Heart left ventricle (tissue), 13 donors: ENCODE measurements around the gene PDZD8.

Source experiments
- CTCF ChIP-seq, 12 donors: fragments of 200-600 bp; sonication (generic) in 4 of 12; IDR thresholded peaks; one replicate each; pipeline versions ENCODE4 v1.5.0 to v1.8.0; 2018 to 2022; ENCODE audit warnings: antibody characterized with exemption in 12 of 12, mild to moderate bottlenecking in 5 of 12
- POLR2A ChIP-seq, 2 donors: fragments of 450-650 bp; IDR thresholded peaks; one replicate each; pipeline ENCODE4 v1.6.1; 2017; ENCODE audit warnings: antibody characterized with exemption in 2 of 2, mild to moderate bottlenecking in 2 of 2, moderate library complexity in 2 of 2
- donor health status: ischemic (EF 13 %, LVEDD 7.1; RV severe dilation, severe dysfunction).
- donor health status: DM: no; HTN: yes; CAD: no.
- donor health status: DM: no; HTN: no; CAD: no.
- donor health status: ischemic (EF 25% LVEDD 6.9; RV normal size, moderate dysfunction).
- donor health status: ischemic (EF 25% LVEDD 5.7; RV mildly dilated, moderate dysfunction).
- donor health status: ischemic (EF 35%, LVEDD 5.7; RV mildly dilated, moderate dysfunction).
- donor health status: nonischemic (EF 11% LVEDD 7.7; RV severe dilation, severe dysfunction).
- donor health status: DM: yes; HTN: yes; CAD: no.
- donor health status: PGD.
- donor health status: ischemic (EF 29% LVEDD 5.4; RV normal size, mild dysfunction).
- donor health status: nonischemic (EF 23%, LVEDD 6.1; RV moderate dilation, normal function).

GRCh38 chr10:117375360-117376178, at the start of gene PDZD8:
- TF ChIP-seq CTCF (IDR thresholded peaks at IDR 0.05) = peak in 3 of 12 donors; percentile 2 to 13 (median 3)
- TF ChIP-seq POLR2A (IDR thresholded peaks at IDR 0.05) = peak; percentile 44 to 84
